Spleen (tissue), 11 donors: ENCODE results near the gene C2orf92. TPM values are rescaled to one million over a fixed set of nuclear protein-coding genes. Genes with fewer than 3 reads are reported as not detected.
A peak's percentile ranks its signal among the peaks of the same experiment; 100 is the strongest.

Source experiments
- DNase-seq: peaks from one replicate; pipeline ENCODE4 v3.0.0-alpha.2; 2020
- H3K27ac ChIP-seq, 8 donors: fragments of 200-600 bp; sonication (generic) in 7 of 8; 1 replicate in 4 of 8; 2 replicates in 4 of 8; pipeline versions ENCODE4 v1.5.0 to v1.8.0; 2016 to 2021; ENCODE audit warnings: inconsistent platforms in 4 of 8, mild to moderate bottlenecking in 4 of 8, moderate library complexity in 1 of 8
- H3K27me3 ChIP-seq, 7 donors: fragments of 200-600 bp; sonication (generic) in 6 of 7; replicated peaks in 1 of 7; 1 replicate in 4 of 7; 2 replicates in 3 of 7; pipeline versions ENCODE4 v1.5.0 to v1.8.0; 2016 to 2021; ENCODE audit warnings: inconsistent platforms in 3 of 7, mild to moderate bottlenecking in 1 of 7
- H3K36me3 ChIP-seq, 6 donors: fragments of 200-600 bp; sonication (generic) in 5 of 6; 1 replicate in 4 of 6; 2 replicates in 2 of 6; pipeline versions ENCODE4 v1.5.0 to v1.8.0; 2016 to 2021; ENCODE audit warnings: inconsistent platforms in 2 of 6
- H3K4me1 ChIP-seq, 6 donors: fragments of 200-600 bp; sonication (generic) in 5 of 6; 1 replicate in 3 of 6; 2 replicates in 3 of 6; pipeline versions ENCODE4 v1.5.0 to v1.8.0; 2016 to 2021; ENCODE audit warnings: inconsistent platforms in 3 of 6
- H3K4me3 ChIP-seq, 8 donors: fragments of 200-600 bp; sonication (generic) in 7 of 8; 1 replicate in 4 of 8; 2 replicates in 4 of 8; pipeline versions ENCODE4 v1.5.0 to v1.8.0; 2016 to 2021; ENCODE audit warnings: inconsistent platforms in 4 of 8, mild to moderate bottlenecking in 4 of 8, moderate library complexity in 2 of 8
- H3K9me3 ChIP-seq, 8 donors: fragments of 200-600 bp; sonication (generic) in 7 of 8; 1 replicate in 4 of 8; 2 replicates in 4 of 8; pipeline versions ENCODE4 v1.5.0 to v1.8.0; 2016 to 2021; ENCODE audit warnings: inconsistent platforms in 4 of 8
- CTCF ChIP-seq, 11 experiments: fragments of 200-600 bp in 7 of 11; fragments of 450-650 bp in 4 of 11; sonication (generic) in 4 of 11; IDR thresholded peaks in 8 of 11; conservative IDR thresholded peaks in 3 of 11; 1 replicate in 7 of 11; 2 replicates in 4 of 11; pipeline versions ENCODE4 v1.4.0 to v1.8.0; 2016 to 2021; ENCODE audit warnings: antibody characterized with exemption in 11 of 11, inconsistent platforms in 4 of 11, mild to moderate bottlenecking in 1 of 11
- POLR2A ChIP-seq, 3 donors: fragments of 450-650 bp; IDR thresholded peaks; one replicate each; pipeline ENCODE4 v1.5.1; 2017; ENCODE audit warnings: antibody characterized with exemption in 3 of 3, mild to moderate bottlenecking in 1 of 3
- POLR2AphosphoS5 ChIP-seq, 3 donors: sonication (generic); formaldehyde crosslinking; IDR thresholded peaks; one replicate each; pipeline ENCODE4 v1.5.1; 2017; ENCODE audit warnings: antibody characterized with exemption in 3 of 3
- WGBS, 5 donors: extraction: QIAGEN DNeasy Blood & Tissue Kit in 3 of 5; methylation state at CpG; one replicate each; pipeline versions ENCODE4 v1.1.5 to v1.1.7; 2013 to 2018; 5-methylcytosine and 5-hydroxymethylcytosine counted together
- intact Hi-C: fragments of 100-400 bp; cut with DNase I; formaldehyde crosslinking; loops from one replicate; pipeline ENCODE4 v1.15.0; 2023; ENCODE audit warnings: low total_unique reads
- polyA plus RNA-seq, 3 donors: library from polyadenylated mRNA; stranded (reverse); fragments of 200-250 nt; gene quantifications; one replicate each; pipeline ENCODE4 v1.2.1, GENCODE V29; 2013
- total RNA-seq, 7 donors: library from RNA; depleted of rRNA in 3 of 7; stranded (reverse); fragments of >200 nt in 3 of 7; fragmentation: NEBNext Ultra II Directional in 4 of 7; extraction: Animal tissue kit (Norgen Biotek cat#: 25700) in 4 of 7; gene quantifications; one replicate each; pipeline versions ENCODE4 v1.1.0 to v1.2.1, GENCODE V29; 2016 to 2021
- donor health status: healthy with polysubstance abuse.
- donor health status: DM: no; HTN: no; CAD: no; lungs with moderate emphysema.
- donor health status: DM: no; HTN: no; CAD: no.
- donor health status: Bipolar disorder and iron deficiency.
- donor health status: healthy.
- donor health status: DM: no; HTN: no; CAD: no.
- donor health status: DM: yes; HTN: yes; CAD: no.

The C2orf92 gene
- total and polyA plus RNA-seq, 10 donors: 5.7 to 33.6 (median 21.4) TPM

GRCh38 chr2:97662895-97663625 lies 6.5 kb upstream of the C2orf92 start:
- intact Hi-C loops: no loop called here

GRCh38 chr2:97663626-97663961 lies 5.9 kb upstream of the C2orf92 start:
- Histone ChIP-seq H3K9me3 (no peaks in the 10 kb centered on the region), H3K36me3 (peaks cover 0 to 30% (median 9%) of the 10 kb centered on the region in 6 donors), H3K4me1 (peaks cover 20 to 52% (median 43%) of the 10 kb centered on the region in 6 donors), H3K27ac (peak overlapping the region; percentile 90 to 98 (median 96)), H3K4me3 (peak overlapping the region; percentile 54 to 79 (median 70)), H3K27me3 (no peaks in the 10 kb centered on the region)
- no peak for TF ChIP-seq POLR2AphosphoS5 (IDR thresholded peaks at IDR 0.05)
- peak in 1 of 3 donors; percentile 30 for TF ChIP-seq POLR2A (IDR thresholded peaks at IDR 0.05)
- intact Hi-C loops: no loop called here
- 0 to 20% (median 0%) methylated on average over 1 to 46 of the region's 46 CpGs for WGBS, 5 donors
- no peak for DNase-seq

More at GRCh38 chr2:97662895-97663625, 6.5 kb upstream of the C2orf92 start:
- peak overlapping the region; percentile 90 to 98 (median 96) for H3K27ac ChIP-seq
- peaks cover 0 to 36% (median 15%) of the 10 kb centered on the region in 6 donors for H3K36me3 ChIP-seq
- TF ChIP-seq CTCF (IDR thresholded peaks at IDR 0.05 in 8 of 11, conservative IDR thresholded peaks at IDR 0.05 in 3 of 11): no peak
- TF ChIP-seq POLR2A (IDR thresholded peaks at IDR 0.05): peak in 1 of 3 donors; percentile 28
- peak in 2 of 3 donors; percentile 23 to 34 for TF ChIP-seq POLR2AphosphoS5 (IDR thresholded peaks at IDR 0.05)
- peak overlapping the region; percentile 54 to 79 (median 70) for H3K4me3 ChIP-seq
- no peaks in the 10 kb centered on the region for H3K27me3 ChIP-seq
- DNase-seq: peak; percentile 95
- H3K9me3 ChIP-seq: no peaks in the 10 kb centered on the region
- peaks cover 20 to 52% (median 43%) of the 10 kb centered on the region in 6 donors for H3K4me1 ChIP-seq
- WGBS, 5 donors: 0 to 2% (median 1%) methylated on average over 14 to 24 of the region's 24 CpGs

GRCh38 chr2:97663962-97664635 lies 5.4 kb upstream of the C2orf92 start, which contains the start of gene ACTR1B:
TSS of gene ACTR1B (minus strand) at chr2:97664044. CDS start at chr2:97663890, 154 bp downstream.
- intact Hi-C loops: no loop called here
- WGBS, 5 donors: 0 to 1% (median 0%) methylated on average over 35 to 60 of the region's 60 CpGs
- peak within 1 kb of the TSS; percentile 90 to 98 (median 96) for H3K27ac ChIP-seq
- H3K9me3 ChIP-seq: no peaks in the 10 kb centered on the region
- TF ChIP-seq POLR2AphosphoS5 (IDR thresholded peaks at IDR 0.05) (peak; percentile 90 to 98 (median 91)), POLR2A (IDR thresholded peaks at IDR 0.05) (peak in 2 of 3 donors; percentile 71 to 91), CTCF (IDR thresholded peaks at IDR 0.05 in 8 of 11, conservative IDR thresholded peaks at IDR 0.05 in 3 of 11) (peak; percentile 25 to 68 (median 45))
- peaks cover 0 to 25% (median 4%) of the 10 kb centered on the region in 6 donors for H3K36me3 ChIP-seq
- H3K27me3 ChIP-seq: no peaks in the 10 kb centered on the region
- DNase-seq: peak; percentile 99
- H3K4me1 ChIP-seq: peaks cover 20 to 52% (median 43%) of the 10 kb centered on the region in 6 donors
- peak within 1 kb of the TSS; percentile 54 to 79 (median 70) for H3K4me3 ChIP-seq

GRCh38 chr2:97664636-97664970 lies 4.9 kb upstream of the C2orf92 start:
- H3K4me3 ChIP-seq: peak overlapping the region; percentile 54 to 79 (median 70)
- intact Hi-C loops: no loop called here
- H3K27me3 ChIP-seq: no peaks in the 10 kb centered on the region
- H3K36me3 ChIP-seq: peaks cover 0 to 20% (median 0%) of the 10 kb centered on the region in 6 donors
- peak in 1 of 11 experiments; percentile 3 for TF ChIP-seq CTCF (IDR thresholded peaks at IDR 0.05 in 8 of 11, conservative IDR thresholded peaks at IDR 0.05 in 3 of 11)
- no peak for TF ChIP-seq POLR2A (IDR thresholded peaks at IDR 0.05)
- H3K9me3 ChIP-seq: no peaks in the 10 kb centered on the region
- peaks cover 20 to 49% (median 43%) of the 10 kb centered on the region in 6 donors for H3K4me1 ChIP-seq
- peak overlapping the region; percentile 90 to 98 (median 96) for H3K27ac ChIP-seq
- 4 to 9% (median 7%) methylated on average over 21 of the region's 21 CpGs for WGBS, 5 donors
- DNase-seq: no peak
